Neural progenitor cell (in vitro differentiated cells): ENCODE measurements around the gene SLC5A2. TPM values are rescaled to one million over a fixed set of nuclear protein-coding genes. Genes with fewer than 3 reads are reported as not detected.
"Not testable (repeated sequence)": the region's sequence is repeated elsewhere in the genome, so short reads cannot be mapped to it uniquely, and the experiment has no call there.

ENCODE experiments used
- DNase-seq: peaks from one replicate; pipeline ENCODE4 v3.0.0-alpha.2; 2016; ENCODE audit warnings: low spot score
- H2AFZ ChIP-seq: fragments of 200-600 bp; sonication (generic); replicated peaks from 2 replicates; pipeline ENCODE4 v1.6.1; 2016; ENCODE audit warnings: antibody characterized with exemption
- H3F3A ChIP-seq: fragments of 200-600 bp; sonication (generic); 2 replicates; pipeline ENCODE4 v1.6.1; 2016; ENCODE audit warnings: antibody characterized with exemption, low read depth
- H3K27ac ChIP-seq: fragments of 200-600 bp; sonication (generic); 2 replicates; pipeline ENCODE4 v1.5.1; 2016; ENCODE audit warnings: mild to moderate bottlenecking
- H3K27me3 ChIP-seq: fragments of 200-600 bp; sonication (generic); 2 replicates; pipeline ENCODE4 v1.6.1; 2016; ENCODE audit warnings: mild to moderate bottlenecking, moderate library complexity
- H3K36me3 ChIP-seq: fragments of 200-600 bp; sonication (generic); 2 replicates; pipeline ENCODE4 v1.5.1; 2016
- H3K4me1 ChIP-seq: fragments of 200-600 bp; sonication (generic); 2 replicates; pipeline ENCODE4 v1.6.1; 2016; ENCODE audit warnings: mixed run types
- H3K4me2 ChIP-seq: fragments of 200-600 bp; sonication (generic); 2 replicates; pipeline ENCODE4 v1.6.1; 2016
- H3K4me3 ChIP-seq: fragments of 200-600 bp; sonication (generic); 2 replicates; pipeline ENCODE4 v1.5.1; 2016
- H3K79me2 ChIP-seq: fragments of 200-600 bp; sonication (generic); 2 replicates; pipeline ENCODE4 v1.6.1; 2016; ENCODE audit warnings: low read depth
- H3K9ac ChIP-seq: fragments of 200-600 bp; sonication (generic); 2 replicates; pipeline ENCODE4 v1.6.1; 2016
- H3K9me3 ChIP-seq: fragments of 200-600 bp; sonication (generic); 2 replicates; pipeline ENCODE4 v1.5.1; 2016; ENCODE audit warnings: low read depth
- H4K20me1 ChIP-seq: fragments of 200-600 bp; sonication (generic); 2 replicates; pipeline ENCODE4 v1.6.1; 2016; ENCODE audit warnings: low read depth
- H3K27ac Mint-ChIP-seq: 3 replicates; pipeline ENCODE4 v1.8.0; 2021; ENCODE audit warnings: mixed read lengths
- H3K27me3 Mint-ChIP-seq: 2 replicates; pipeline ENCODE4 v1.8.0; 2022; ENCODE audit warnings: low read depth, mild to moderate bottlenecking, inconsistent platforms, moderate library complexity, mixed read lengths; ENCODE audit not compliant: insufficient read depth
- H3K36me3 Mint-ChIP-seq: 3 replicates; pipeline ENCODE4 v1.8.0; 2021; ENCODE audit warnings: mixed read lengths
- H3K4me1 Mint-ChIP-seq: 3 replicates; pipeline ENCODE4 v1.8.0; 2021; ENCODE audit warnings: mixed read lengths
- H3K4me3 Mint-ChIP-seq: 3 replicates; pipeline ENCODE4 v1.8.0; 2021; ENCODE audit warnings: mild to moderate bottlenecking, moderate library complexity, mixed read lengths
- H3K9me3 Mint-ChIP-seq: 3 replicates; pipeline ENCODE4 v1.8.0; 2020; ENCODE audit warnings: mixed read lengths
- EZH2 ChIP-seq: fragments of 200-600 bp; sonication (generic); IDR thresholded peaks from 2 replicates; pipeline ENCODE4 v1.6.1; 2017; ENCODE audit warnings: antibody characterized with exemption, mild to moderate bottlenecking, moderate library complexity
- EZH2phosphoT487 ChIP-seq: fragments of 200-600 bp; sonication (generic); IDR thresholded peaks from 2 replicates; pipeline ENCODE4 v1.6.1; 2017; ENCODE audit warnings: antibody characterized with exemption
- total RNA-seq: library from RNA; depleted of rRNA; stranded (reverse); fragments of >200 nt; gene quantifications from 2 replicates; pipeline ENCODE4 v1.2.3, GENCODE V29; 2015; ENCODE audit warnings: low replicate concordance
- TF ChIP-seq, protein P1 (sequence below): fragments of 200-600 bp; sonication (generic); IDR thresholded peaks from 2 replicates; pipeline ENCODE4 v1.5.1; 2017; ENCODE audit warnings: antibody characterized with exemption, mild to moderate bottlenecking

SLC5A2 gene
- total RNA-seq, 1 donor from 2014 or later, result not detected

DNA sequence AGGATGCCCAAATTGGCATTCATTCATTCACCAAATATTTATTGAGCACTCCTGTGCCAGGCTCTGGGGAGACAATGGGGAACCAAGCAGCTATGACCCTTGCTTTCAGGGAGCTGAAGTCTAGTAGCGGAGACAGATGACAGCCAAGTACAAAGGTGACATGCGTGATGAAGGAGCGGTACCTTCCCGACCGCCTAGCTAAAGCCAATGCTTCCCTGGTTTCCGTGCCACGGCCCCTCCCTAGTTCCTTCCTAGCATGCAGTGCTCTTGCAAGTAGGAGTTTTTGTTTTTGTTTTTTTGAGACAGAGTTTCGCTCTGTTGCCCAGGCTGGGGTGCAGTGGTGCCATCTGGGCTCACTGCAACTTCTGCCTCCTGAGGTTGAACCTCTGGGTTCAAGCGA lies 3.2 kb upstream of the SLC5A2 start:
- Mint-ChIP-seq H3K36me3 (peaks cover 3% of the 10 kb centered on the region), H3K27ac (no peak overlapping the region), H3K27me3 (peaks cover 46% of the 10 kb centered on the region), H3K4me1 (peaks cover 12% of the 10 kb centered on the region), H3K9me3 (no peaks in the 10 kb centered on the region), H3K4me3 (no peak overlapping the region)
- Histone ChIP-seq H3K4me2 (no peak overlapping the region), H3K27me3 (peaks cover 100% of the 10 kb centered on the region), H3K27ac (no peak overlapping the region), H3K79me2 (no peaks in the 10 kb centered on the region), H3K4me1 (no peaks in the 10 kb centered on the region), H3K36me3 (no peaks in the 10 kb centered on the region), H3K9me3 (no peaks in the 10 kb centered on the region), H4K20me1 (peaks cover 19% of the 10 kb centered on the region), H3F3A (peaks cover 7% of the 10 kb centered on the region), H2AFZ (no peak overlapping the region), H3K4me3 (no peak overlapping the region), H3K9ac (no peak overlapping the region)
- no peak for DNase-seq
- TF ChIP-seq, protein P1, sequence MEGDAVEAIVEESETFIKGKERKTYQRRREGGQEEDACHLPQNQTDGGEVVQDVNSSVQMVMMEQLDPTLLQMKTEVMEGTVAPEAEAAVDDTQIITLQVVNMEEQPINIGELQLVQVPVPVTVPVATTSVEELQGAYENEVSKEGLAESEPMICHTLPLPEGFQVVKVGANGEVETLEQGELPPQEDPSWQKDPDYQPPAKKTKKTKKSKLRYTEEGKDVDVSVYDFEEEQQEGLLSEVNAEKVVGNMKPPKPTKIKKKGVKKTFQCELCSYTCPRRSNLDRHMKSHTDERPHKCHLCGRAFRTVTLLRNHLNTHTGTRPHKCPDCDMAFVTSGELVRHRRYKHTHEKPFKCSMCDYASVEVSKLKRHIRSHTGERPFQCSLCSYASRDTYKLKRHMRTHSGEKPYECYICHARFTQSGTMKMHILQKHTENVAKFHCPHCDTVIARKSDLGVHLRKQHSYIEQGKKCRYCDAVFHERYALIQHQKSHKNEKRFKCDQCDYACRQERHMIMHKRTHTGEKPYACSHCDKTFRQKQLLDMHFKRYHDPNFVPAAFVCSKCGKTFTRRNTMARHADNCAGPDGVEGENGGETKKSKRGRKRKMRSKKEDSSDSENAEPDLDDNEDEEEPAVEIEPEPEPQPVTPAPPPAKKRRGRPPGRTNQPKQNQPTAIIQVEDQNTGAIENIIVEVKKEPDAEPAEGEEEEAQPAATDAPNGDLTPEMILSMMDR, result no peak
- TF ChIP-seq EZH2phosphoT487 (no peak), EZH2 (no peak)

DNA sequence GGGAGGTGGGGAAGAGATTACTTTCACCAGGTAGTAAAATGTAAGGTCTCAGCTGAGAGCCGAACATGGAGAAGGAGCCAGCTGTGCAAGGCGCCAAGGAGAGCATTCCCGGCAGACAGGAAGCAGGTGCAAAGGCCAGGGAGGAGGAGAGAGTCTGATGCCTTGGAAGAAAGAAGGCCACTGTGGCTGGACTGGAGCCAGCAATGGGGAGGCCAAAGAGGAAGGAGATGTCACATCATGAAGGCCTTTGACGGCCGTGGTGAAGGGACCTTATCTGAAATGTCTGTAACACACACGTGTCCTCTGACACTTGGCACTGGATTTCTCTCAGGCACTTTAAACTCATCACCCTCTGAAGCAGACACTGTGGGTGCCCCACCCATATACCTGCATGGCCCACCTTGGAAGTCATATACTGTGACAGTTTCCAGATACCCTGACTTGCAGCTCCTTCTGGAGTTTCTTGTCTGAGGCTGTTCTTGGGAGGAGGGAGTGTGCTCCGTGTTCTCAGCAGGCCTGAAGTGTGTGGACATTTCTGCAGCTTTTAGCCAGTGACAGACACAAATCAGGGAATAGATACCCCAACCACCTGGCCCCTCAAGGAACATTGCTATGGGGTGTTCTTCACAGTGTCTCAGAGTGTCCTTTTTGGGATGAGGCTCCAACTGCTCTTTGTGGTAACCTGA lies 1.9 kb upstream of the SLC5A2 start:
- H3K79me2 ChIP-seq, result no peaks in the 10 kb centered on the region
- H3K9me3 ChIP-seq, result no peaks in the 10 kb centered on the region
- no peak overlapping the region for H2AFZ ChIP-seq
- peaks cover 100% of the 10 kb centered on the region for H3K27me3 ChIP-seq
- H3K27ac ChIP-seq, result no peak overlapping the region
- Mint-ChIP-seq H3K27ac (no peak overlapping the region), H3K27me3 (peaks cover 47% of the 10 kb centered on the region), H3K9me3 (no peaks in the 10 kb centered on the region), H3K36me3 (no peaks in the 10 kb centered on the region), H3K4me3 (no peak overlapping the region), H3K4me1 (peaks cover 12% of the 10 kb centered on the region)
- H4K20me1 ChIP-seq, result peaks cover 13% of the 10 kb centered on the region
- H3K36me3 ChIP-seq, result no peaks in the 10 kb centered on the region
- no peaks in the 10 kb centered on the region for H3K4me1 ChIP-seq
- H3F3A ChIP-seq, result peaks cover 7% of the 10 kb centered on the region
- no peak for TF ChIP-seq EZH2
- no peak for TF ChIP-seq EZH2phosphoT487
- TF ChIP-seq, protein P1, result no peak
- DNase-seq, result no peak
- H3K4me2 ChIP-seq, result no peak overlapping the region
- H3K9ac ChIP-seq, result no peak overlapping the region
- no peak overlapping the region for H3K4me3 ChIP-seq

DNA sequence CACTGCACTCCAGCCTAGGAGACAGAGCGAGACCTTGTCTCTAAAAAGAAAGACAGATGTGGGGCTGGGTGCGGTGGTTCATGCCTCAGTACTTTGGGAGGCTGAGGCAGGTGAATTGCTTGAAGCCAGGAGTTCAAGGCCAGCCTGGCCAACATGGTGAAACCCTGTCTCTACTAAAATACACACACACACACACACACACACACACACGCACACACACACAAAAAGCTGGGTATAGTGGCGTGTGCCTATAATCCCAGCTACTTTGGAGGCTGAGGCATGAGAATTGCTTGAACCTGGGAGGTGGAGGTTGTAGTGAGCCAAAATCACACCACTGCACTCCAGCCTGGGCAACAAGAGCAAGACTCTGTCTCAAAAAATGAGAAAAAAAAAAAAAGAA lies 1.1 kb downstream of the SLC5A2 start:
- H3K79me2 ChIP-seq, H3K4me3 Mint-ChIP-seq, H3K36me3 ChIP-seq, H3K9me3 ChIP-seq, H3K27ac Mint-ChIP-seq, H3K9ac ChIP-seq, H3K4me1 ChIP-seq, H3K36me3 Mint-ChIP-seq, H3K27ac ChIP-seq, H3F3A ChIP-seq, H3K4me1 Mint-ChIP-seq, H2AFZ ChIP-seq, DNase-seq, H3K4me2 ChIP-seq, H3K9me3 Mint-ChIP-seq, H3K4me3 ChIP-seq: not testable (repeated sequence)
- peaks cover 100% of the 10 kb centered on the region for H3K27me3 ChIP-seq
- peaks cover 16% of the 10 kb centered on the region for H4K20me1 ChIP-seq
- peaks cover 43% of the 10 kb centered on the region for H3K27me3 Mint-ChIP-seq

DNA sequence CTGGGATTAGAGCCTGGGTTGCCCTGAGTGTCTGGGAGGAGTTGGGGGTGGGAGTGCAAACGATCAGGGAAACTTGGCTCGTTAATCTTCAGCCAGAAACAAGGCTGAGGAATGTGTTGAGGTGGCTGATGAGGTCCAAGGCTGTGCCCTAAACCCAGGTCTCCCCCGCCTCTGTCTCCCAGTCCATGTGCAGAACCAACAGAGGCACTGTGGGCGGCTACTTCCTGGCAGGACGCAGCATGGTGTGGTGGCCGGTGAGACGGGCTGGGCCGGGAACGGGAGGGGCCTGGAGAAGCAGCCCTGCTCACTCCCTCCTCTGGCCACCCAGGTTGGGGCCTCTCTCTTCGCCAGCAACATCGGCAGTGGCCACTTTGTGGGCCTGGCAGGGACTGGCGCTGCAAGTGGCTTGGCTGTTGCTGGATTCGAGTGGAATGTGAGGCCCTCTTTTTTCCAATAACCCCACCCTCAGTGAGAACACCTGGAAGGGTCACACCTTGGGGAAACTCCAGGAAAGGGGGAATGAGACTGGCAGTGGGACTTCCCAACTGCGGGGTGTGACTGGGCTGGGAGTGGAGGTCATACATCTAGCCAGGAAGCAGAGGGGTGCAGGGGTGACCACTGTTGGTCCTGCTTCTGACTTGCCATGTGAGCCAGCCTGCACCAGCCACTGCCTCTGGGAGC lies 1.7 kb downstream of the SLC5A2 start:
- Histone ChIP-seq H3K9ac (no peak overlapping the region), H3K79me2 (no peaks in the 10 kb centered on the region), H3K4me2 (no peak overlapping the region), H3K27me3 (peaks cover 100% of the 10 kb centered on the region), H3K27ac (no peak overlapping the region), H3K36me3 (no peaks in the 10 kb centered on the region), H4K20me1 (peaks cover 21% of the 10 kb centered on the region), H2AFZ (no peak overlapping the region), H3K9me3 (no peaks in the 10 kb centered on the region), H3K4me3 (no peak overlapping the region), H3F3A (no peaks in the 10 kb centered on the region), H3K4me1 (peaks cover 5% of the 10 kb centered on the region)
- peak; percentile 27 for DNase-seq
- Mint-ChIP-seq H3K27me3 (peaks cover 46% of the 10 kb centered on the region), H3K9me3 (no peaks in the 10 kb centered on the region), H3K27ac (no peak overlapping the region), H3K4me3 (no peak overlapping the region), H3K4me1 (no peaks in the 10 kb centered on the region), H3K36me3 (peaks cover 1% of the 10 kb centered on the region)
- TF ChIP-seq EZH2, result no peak
- TF ChIP-seq EZH2phosphoT487, result no peak
- TF ChIP-seq, protein P1, result no peak
